Measurements from ENCODE around the gene LRRC18.
A peak's percentile ranks its signal among the peaks of the same experiment; 100 is the strongest.

Gene LRRC18

GRCh38 chr10:48939790-48940325 is at the start of gene LRRC18:
Gene LRRC18 (minus strand): TSS chr10:48939840. CDS start chr10:48914155, 25,685 bp downstream.
- no peak for DNase-seq

DNA sequence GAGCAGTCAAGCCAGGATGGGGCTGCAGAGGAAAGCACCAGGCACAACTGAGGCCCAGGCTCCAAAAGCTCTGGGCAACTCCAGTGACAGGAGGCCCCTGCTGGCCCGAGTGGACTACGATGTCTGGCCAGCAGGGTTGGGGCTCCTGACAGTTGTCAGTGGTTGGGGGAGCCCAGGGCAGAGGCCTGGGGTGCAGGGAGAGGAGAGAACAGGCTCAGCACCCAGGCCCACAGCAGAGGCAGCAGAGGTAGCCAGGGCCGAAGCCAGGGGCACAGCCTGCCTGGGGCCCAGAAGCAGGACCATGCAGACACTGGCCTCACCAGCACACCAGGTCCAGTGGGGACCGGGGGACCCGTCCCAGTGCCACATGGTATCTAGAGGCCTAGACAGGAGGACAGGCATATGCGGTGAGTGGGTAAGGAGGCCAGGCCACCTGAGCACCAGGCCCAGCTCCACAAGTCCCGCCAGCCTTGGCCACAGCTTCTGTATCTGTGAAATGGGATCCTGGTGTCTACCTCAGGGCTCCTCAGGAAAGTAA is 46.0 kb upstream of the LRRC18 start:
- no peak for DNase-seq

- DNase-seq = no peak
Observed at GRCh38 chr10:48983648-48984351, 44.2 kb upstream of the LRRC18 start.

GRCh38 chr10:48982584-48982983 is 42.9 kb upstream of the LRRC18 start:
- DNase-seq = no peak

GRCh38 chr10:48981310-48981907 is 41.8 kb upstream of the LRRC18 start:
- peak in 1 of 6 experiments; percentile 3 for DNase-seq

- no peak for DNase-seq
Observed at GRCh38 chr10:48978318-48978717, 38.7 kb upstream of the LRRC18 start.

GRCh38 chr10:48976196-48976595 is 36.6 kb upstream of the LRRC18 start:
- no peak for DNase-seq

DNA sequence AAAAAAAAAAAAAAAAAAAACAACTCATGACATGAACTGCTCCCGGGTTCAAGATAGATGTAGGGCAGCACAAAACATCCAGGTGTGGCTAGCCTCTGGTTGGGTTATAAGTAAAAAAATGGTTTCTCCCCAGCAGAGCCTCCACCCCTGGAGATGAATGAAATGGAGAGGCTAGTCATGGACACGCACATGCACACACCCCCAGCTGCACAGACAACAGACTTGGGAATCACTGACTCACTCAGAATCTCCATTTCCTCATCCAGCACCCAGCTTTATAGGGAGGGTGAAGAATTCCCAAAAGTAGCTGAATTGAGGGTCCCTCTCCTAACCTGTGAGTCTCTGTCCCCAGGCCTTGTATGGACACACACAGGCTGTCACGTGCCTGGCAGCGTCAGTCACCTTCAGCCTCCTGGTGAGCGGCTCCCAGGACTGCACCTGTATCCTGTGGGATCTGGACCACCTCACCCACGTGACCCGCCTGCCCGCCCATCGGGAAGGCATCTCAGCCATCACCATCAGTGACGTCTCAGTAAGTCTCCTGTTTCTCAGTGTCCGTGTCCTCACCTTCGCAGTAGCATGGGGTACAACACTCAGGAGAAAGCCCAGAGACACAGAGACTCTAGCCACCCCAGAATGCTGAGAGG is 35.0 kb upstream of the LRRC18 start:
- DNase-seq = no peak

DNA sequence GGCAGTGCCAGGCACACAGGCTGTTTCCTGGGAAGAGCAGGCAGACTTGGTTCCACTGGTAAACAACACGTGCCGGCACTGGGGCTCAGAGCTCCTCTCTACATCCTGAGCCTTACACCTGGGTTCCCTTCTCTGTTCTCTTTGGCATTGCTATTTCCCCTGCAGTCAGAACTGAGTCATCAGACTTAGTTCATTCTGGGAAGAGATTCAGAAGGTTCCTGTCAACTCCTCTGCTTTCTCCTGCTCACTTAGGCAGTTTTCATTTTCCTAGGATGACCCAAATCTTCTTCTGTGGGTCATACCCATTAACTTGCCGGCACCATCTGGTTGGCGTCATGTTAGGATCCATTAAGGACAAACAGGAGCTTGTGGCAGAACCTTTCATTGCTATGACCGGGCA is 33.4 kb upstream of the LRRC18 start:
- DNase-seq = no peak

DNA sequence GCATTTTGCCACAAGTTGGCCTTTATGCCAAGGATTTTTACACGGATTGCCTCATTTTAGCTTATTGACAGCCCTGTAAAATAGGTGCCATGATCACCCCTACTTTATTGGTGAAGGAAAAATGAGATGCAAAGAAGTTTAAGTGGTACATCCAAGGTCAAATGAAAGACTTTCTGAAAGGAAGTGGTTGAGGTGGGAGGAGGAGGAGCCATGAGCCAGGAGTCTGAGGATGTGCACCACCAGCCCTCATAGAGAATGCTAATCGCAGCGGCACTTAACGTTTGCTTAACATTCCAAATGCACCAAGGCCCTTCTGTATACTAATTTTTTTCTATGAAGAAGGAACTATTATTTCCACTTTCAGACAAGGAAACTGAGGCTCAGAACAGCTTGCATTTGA is 31.0 kb upstream of the LRRC18 start:
- DNase-seq = no peak

GRCh38 chr10:48970046-48970445 is 30.4 kb upstream of the LRRC18 start:
- no peak for DNase-seq

DNA sequence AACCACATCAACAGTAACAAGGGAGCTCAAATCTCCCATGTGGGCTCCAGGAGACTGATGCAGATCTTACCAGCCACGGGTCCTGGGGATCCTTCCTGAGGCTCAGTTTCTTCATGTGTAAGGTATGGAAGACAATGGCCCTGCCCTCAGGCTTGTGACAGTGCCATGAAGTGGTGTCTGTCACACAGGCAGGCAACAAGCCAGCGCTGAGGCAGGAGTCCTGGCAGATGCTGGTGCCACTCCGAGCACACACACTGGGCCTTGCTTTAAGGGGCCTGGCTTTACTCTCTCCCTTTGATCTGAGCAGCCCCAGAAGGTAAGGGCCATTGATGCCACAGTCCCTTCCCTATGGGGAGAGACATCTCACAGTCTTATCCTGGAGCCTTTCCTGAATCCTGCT is 28.4 kb upstream of the LRRC18 start:
- DNase-seq = no peak

DNA sequence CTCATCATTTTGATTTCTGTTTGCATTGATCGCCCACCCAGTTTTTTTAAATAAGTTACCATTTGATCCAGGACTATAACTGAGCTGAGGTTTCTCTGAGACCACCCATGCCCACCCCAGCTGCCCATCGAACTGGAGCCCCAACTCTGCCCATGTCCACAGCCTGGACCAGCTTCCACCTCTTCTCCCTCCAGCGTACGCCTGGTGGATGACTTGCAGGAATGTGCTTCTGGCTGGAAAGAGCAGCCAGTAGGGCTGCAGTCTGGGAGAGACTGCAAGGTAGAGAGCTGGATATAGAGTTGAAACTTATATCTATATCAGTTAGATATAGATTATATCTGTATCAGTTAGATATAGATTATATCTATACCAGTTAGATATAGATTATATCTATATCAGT is 25.8 kb upstream of the LRRC18 start:
- DNase-seq = no peak

GRCh38 chr10:48964038-48964437 is 24.4 kb upstream of the LRRC18 start:
- DNase-seq = no peak

DNA sequence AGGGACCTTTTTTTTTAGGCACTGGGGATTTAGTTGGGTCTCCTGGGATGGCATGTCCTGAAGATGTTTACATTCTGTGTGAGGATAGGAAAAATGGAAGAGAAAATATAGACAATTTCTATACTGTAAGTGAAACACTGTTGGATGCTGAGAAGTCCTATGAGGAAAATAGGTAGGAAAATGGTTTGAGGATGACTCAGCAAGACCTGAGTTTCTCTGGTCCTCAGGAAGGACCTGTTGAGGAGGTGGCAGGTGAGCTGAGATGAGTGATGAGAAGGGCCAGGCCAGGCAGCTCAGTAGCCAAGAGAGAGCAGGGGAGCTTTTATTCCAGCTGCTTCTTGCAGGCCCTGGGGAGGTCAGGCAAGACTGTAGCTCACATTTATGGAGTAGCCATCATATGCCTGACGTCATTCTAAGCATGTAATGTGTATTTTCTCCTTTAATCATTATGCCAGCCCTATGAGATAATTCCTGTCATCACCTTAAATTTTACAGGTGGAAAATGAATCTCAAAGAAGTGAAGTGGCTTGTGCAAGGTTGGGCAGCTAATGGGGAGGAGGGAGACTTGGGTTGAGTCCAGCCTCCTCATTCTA is 19.1 kb upstream of the LRRC18 start:
- no peak for DNase-seq

DNA sequence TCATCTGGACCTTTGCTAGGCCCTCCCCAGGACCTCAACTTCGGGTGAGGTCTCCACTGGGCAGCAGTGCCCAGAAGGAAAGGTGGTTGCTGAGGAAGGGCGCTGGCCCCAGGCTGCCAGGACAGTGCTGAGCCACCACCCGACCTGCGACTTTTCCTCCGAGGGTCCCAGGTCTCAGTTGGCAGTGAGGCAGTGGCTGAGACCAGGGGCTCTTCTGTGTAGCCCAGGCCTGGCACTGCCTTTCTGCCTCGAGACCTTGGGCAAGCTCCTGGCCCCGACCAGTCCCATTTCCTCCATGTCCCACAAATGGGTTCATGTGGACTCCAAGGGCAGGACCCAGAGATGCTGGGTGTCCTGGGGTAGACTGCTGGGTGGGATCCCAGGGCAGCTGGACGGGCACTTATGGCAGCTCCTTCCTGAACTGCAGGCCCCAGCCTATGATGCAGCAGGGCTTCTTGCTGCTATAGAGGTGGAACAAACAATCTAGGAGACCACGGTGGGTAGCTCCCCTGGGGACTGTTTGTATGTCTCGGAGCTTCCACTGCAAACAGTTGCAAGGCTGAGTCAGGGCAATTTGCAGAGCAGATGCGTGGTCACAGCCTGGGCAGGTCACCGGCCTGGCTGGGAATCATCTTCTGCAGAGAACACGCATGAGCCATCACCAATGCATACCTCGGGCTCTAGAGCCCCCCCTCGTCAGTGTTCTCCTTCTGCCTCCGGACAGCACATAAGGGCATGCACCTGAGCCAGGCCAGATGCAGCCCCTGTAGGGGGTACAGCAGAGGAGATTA is 17.9 kb upstream of the LRRC18 start:
- no peak for DNase-seq

GRCh38 chr10:48951707-48952106 is 12.1 kb upstream of the LRRC18 start:
- no peak for DNase-seq

DNA sequence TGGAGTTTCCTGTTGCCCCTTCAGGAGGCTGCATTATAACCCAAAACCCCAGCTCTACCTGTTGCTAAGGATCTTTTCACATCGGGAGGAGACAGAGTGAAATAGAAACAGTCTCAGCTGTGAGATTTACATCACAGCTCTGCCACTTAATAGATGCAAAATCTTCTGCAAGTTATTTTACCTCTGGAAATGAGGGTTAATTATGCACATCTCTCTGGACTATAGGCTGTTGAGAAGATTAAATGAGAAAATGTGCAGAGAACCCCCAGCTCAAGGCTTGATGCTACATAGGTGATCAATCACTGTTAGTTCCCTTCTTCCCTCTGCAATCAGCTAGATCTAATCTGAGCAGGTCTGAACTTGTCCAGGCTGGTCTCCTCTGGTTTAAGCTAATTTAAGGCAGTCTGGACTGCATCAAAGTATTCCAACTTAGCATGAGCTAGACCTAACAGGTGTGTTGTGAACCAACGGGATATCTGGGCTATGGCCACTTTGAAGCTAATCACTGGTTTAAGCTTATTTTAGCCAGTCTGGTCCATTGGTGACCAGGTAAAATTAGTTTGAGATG is 8.9 kb upstream of the LRRC18 start:
- DNase-seq = no peak

DNA sequence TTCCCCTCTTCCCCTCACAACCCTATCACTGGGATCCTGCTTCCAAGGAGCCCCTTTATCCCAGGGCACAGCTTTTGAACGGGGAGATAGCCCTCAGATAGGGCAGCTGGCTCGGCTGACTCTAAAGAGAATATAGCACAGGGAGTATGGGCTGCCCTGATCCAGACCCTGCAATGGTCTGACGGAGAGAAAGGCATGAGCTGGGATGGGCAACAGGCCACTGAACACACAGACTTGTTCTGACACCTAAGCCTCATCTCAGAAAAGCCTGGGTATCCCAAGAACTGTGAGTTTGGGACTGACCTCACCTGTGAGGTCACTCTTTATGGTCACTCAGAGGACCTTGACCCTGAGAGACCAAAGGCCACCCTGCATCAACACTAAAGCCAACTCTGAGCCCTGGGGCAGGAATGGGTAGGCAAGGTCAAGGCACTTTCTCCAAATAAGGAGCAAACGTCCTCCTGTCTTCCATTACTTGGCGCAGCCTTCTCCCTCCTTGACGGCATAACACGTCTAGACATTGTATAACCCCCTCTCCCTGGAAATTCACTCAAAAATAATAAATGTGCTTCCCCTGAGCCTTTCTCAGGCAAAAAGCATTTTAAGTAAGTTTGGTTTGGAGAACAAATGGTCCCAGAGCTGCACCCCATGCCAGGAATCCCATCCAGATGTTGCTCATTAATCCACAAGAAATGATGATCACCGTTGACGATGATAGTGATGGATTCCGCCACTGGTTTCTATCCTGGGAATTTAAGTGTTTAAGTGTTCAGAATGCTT is 8.2 kb upstream of the LRRC18 start:
- no peak for DNase-seq

DNA sequence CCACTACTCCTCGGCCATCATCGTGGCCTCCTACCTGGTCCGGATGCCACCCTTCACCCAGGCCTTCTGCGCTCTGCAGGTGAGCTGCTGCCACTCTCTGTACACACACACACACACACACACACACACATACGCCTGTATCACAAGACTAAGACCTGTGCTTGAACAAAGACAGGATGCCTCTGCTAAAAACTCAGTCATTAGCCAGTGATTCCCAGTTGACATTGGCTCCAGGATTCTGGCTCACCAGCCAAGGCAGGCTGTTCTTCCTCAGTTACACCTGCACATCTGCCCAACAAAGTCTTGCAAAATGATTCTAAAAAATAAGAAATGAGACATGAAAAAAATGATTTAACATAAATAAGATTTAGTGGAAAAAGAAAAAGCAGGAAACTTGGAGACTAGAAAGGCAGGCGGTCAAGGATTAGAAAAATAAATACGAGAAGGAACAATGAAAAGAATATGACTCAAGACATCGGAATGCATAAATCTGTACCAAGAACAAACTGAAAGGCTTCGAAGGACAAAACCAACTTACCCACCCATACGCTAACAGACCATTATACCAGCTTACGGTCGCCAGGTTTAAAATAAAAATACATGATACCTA is 7.4 kb upstream of the LRRC18 start:
- no peak for DNase-seq

DNA sequence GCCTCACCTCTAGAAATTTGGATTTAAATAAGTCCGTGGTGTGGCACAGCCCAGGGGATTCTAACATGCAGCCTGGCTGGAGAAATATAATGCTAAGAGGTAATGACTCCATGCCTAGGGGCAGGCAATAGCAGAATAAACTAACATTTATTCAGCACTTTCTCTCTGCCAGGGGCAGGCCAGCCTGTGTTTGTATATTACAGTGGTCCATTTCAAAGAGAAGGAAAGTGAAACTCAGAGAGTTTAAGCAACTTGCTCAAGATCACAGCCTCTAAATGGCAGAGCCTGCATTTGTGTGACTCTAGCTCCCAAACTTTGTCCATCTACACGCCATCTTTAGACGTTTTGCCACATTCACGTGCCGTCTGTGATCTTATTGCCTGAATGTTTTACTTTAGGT is 6.7 kb upstream of the LRRC18 start:
- DNase-seq = no peak

Measured in stimulated activated naive CD4-positive, alpha-beta T cell (primary cell).